Spleen (tissue), 7 donors: ENCODE measurements around the gene CFAP77.

Source experiments
- CTCF ChIP-seq, 11 experiments: fragments of 200-600 bp in 7 of 11; fragments of 450-650 bp in 4 of 11; sonication (generic) in 4 of 11; IDR thresholded peaks in 8 of 11; conservative IDR thresholded peaks in 3 of 11; 1 replicate in 7 of 11; 2 replicates in 4 of 11; pipeline versions ENCODE4 v1.4.0 to v1.8.0; 2016 to 2021; ENCODE audit warnings: antibody characterized with exemption in 11 of 11, inconsistent platforms in 4 of 11, mild to moderate bottlenecking in 1 of 11
- POLR2A ChIP-seq, 3 donors: fragments of 450-650 bp; IDR thresholded peaks; one replicate each; pipeline ENCODE4 v1.5.1; 2017; ENCODE audit warnings: antibody characterized with exemption in 3 of 3, mild to moderate bottlenecking in 1 of 3
- donor health status: DM: no; HTN: no; CAD: no; lungs with moderate emphysema.
- donor health status: DM: no; HTN: no; CAD: no.
- donor health status: DM: no; HTN: no; CAD: no.

GRCh38 chr9:132460240-132460639 is 50.2 kb downstream of the CFAP77 start:
- no peak for TF ChIP-seq POLR2A (IDR thresholded peaks at IDR 0.05)
- no peak for TF ChIP-seq CTCF (IDR thresholded peaks at IDR 0.05 in 8 of 11, conservative IDR thresholded peaks at IDR 0.05 in 3 of 11)
